ENCODE measurements around the gene SLC7A11. TPM values are rescaled to one million over a fixed set of nuclear protein-coding genes. Genes with fewer than 3 reads are reported as not detected.

Gene SLC7A11
- total and polyA plus RNA-seq, 7 donors = 0.04 to 0.52 (median 0.13) TPM; not detected in 1

- Histone ChIP-seq H3K9me3 (no peaks in the 10 kb centered on the region), H3K36me3 (ENCODE audit: insufficient read depth in 1 of 2, low read depth in 1 of 2) (no peaks in the 10 kb centered on the region), H3K4me1 (peaks cover 19% of the 10 kb centered on the region), H3K27ac (no peak overlapping the region), H3K27me3 (ENCODE audit: insufficient read depth in 3 of 3, low read length in 2 of 3) (peaks cover 0 to 3% (median 0%) of the 10 kb centered on the region in 3 donors), H3K4me3 (no peak overlapping the region)
- intact Hi-C loops (cut with DNase I) = loop anchor here (5.0 to 10.0 kb wide), 5 partner anchors 93 to 1060 kb away; no protein-coding TSS in a partner anchor
- no peak for DNase-seq
- TF ChIP-seq, protein P1, sequence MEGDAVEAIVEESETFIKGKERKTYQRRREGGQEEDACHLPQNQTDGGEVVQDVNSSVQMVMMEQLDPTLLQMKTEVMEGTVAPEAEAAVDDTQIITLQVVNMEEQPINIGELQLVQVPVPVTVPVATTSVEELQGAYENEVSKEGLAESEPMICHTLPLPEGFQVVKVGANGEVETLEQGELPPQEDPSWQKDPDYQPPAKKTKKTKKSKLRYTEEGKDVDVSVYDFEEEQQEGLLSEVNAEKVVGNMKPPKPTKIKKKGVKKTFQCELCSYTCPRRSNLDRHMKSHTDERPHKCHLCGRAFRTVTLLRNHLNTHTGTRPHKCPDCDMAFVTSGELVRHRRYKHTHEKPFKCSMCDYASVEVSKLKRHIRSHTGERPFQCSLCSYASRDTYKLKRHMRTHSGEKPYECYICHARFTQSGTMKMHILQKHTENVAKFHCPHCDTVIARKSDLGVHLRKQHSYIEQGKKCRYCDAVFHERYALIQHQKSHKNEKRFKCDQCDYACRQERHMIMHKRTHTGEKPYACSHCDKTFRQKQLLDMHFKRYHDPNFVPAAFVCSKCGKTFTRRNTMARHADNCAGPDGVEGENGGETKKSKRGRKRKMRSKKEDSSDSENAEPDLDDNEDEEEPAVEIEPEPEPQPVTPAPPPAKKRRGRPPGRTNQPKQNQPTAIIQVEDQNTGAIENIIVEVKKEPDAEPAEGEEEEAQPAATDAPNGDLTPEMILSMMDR (IDR thresholded peaks at IDR 0.05) = no peak
- WGBS, 3 donors = 84 to 91% (median 89%) methylated on average over 1 of the region's 1 CpG
- no peak for ATAC-seq
These were observed 57.3 kb downstream of the SLC7A11 start for GRCh38 chr4:138184886-138185285.

GRCh38 chr4:138182838-138183426, 59.2 kb downstream of the SLC7A11 start:
- Histone ChIP-seq H3K36me3 (ENCODE audit: insufficient read depth in 1 of 2, low read depth in 1 of 2) (no peaks in the 10 kb centered on the region), H3K4me1 (peaks cover 19% of the 10 kb centered on the region), H3K27ac (no peak overlapping the region), H3K9me3 (no peaks in the 10 kb centered on the region), H3K4me3 (no peak overlapping the region), H3K27me3 (ENCODE audit: insufficient read depth in 3 of 3, low read length in 2 of 3) (no peaks in the 10 kb centered on the region)
- DNase-seq (no peak), ATAC-seq (peak; percentile 48 to 89 (median 74))
- 32 to 43% (median 36%) methylated on average over 6 of the region's 6 CpGs for WGBS, 3 donors
- intact Hi-C loops (cut with DNase I) = loop anchor here (2.0 to 10.0 kb wide), 6 partner anchors 91 to 1058 kb away; no protein-coding TSS in a partner anchor
- TF ChIP-seq, protein P1 (IDR thresholded peaks at IDR 0.05) = peak; percentile 76

- TF ChIP-seq, protein P1 (IDR thresholded peaks at IDR 0.05) = no peak
- Histone ChIP-seq H3K27ac (no peak overlapping the region), H3K9me3 (no peaks in the 10 kb centered on the region), H3K4me1 (peaks cover 19% of the 10 kb centered on the region), H3K4me3 (no peak overlapping the region), H3K27me3 (ENCODE audit: insufficient read depth in 3 of 3, low read length in 2 of 3) (no peaks in the 10 kb centered on the region), H3K36me3 (ENCODE audit: insufficient read depth in 1 of 2, low read depth in 1 of 2) (no peaks in the 10 kb centered on the region)
- intact Hi-C loops (cut with DNase I) = loop anchor here (5.0 to 10.0 kb wide), 5 partner anchors 89 to 1056 kb away; no protein-coding TSS in a partner anchor
- ATAC-seq = peak in 3 of 4 donors; percentile 71 to 84 (median 83)
- WGBS, 3 donors = 12 to 18% (median 17%) methylated on average over 6 of the region's 6 CpGs
- no peak for DNase-seq
These were observed 60.9 kb downstream of the SLC7A11 start for GRCh38 chr4:138181287-138181686.

- DNase-seq (no peak), ATAC-seq (no peak)
- no peak overlapping the region for H3K4me3 ChIP-seq
- TF ChIP-seq, protein P1 (IDR thresholded peaks at IDR 0.05) = no peak
- 74 to 87% (median 74%) methylated on average over 5 of the region's 5 CpGs for WGBS, 3 donors
- no peak overlapping the region for H3K27ac ChIP-seq
- intact Hi-C loops (cut with DNase I) = loop anchor here in 1 of 2 donors (10.0 kb wide), 1 partner anchor 1054 kb away; no protein-coding TSS in a partner anchor
- no peaks in the 10 kb centered on the region for H3K27me3 ChIP-seq (ENCODE audit: insufficient read depth in 3 of 3, low read length in 2 of 3)
- H3K9me3 ChIP-seq = no peaks in the 10 kb centered on the region
- H3K4me1 ChIP-seq = peaks cover 19% of the 10 kb centered on the region
- no peaks in the 10 kb centered on the region for H3K36me3 ChIP-seq (ENCODE audit: insufficient read depth in 1 of 2, low read depth in 1 of 2)
These were observed 63.6 kb downstream of the SLC7A11 start for GRCh38 chr4:138178566-138178965.
